SH-SY5Y (cell line): ENCODE results near the gene TXNRD1.

ENCODE experiments used
- GATA2 ChIP-seq: IDR thresholded peaks from 2 replicates; pipeline ENCODE4 v1.6.1; 2011; ENCODE audit warnings: mild to moderate bottlenecking, low read depth, low read length
- GATA3 ChIP-seq: IDR thresholded peaks from 2 replicates; pipeline ENCODE4 v1.6.1; 2011; ENCODE audit warnings: low read depth, mild to moderate bottlenecking, low read length, moderate library complexity

GRCh38 chr12:104180374-104180773, 35.2 kb upstream of the TXNRD1 start:
- TF ChIP-seq GATA2 (no peak), GATA3 (no peak)
